GM19455 (cell line): ENCODE measurements around the gene CCDC27.

Source experiments
- ATAC-seq: cut with Tn5 transposase; IDR thresholded peaks from one replicate; pipeline ENCODE4 v1.9.1; 2021; ENCODE audit not compliant: unreplicated experiment

The CCDC27 gene

GRCh38 chr1:3752400-3752945, at the start of gene CCDC27:
Gene CCDC27, plus strand, starts transcription at chr1:3752450. Its CDS starts 32 bp downstream, at chr1:3752482.
- ATAC-seq: no peak

DNA sequence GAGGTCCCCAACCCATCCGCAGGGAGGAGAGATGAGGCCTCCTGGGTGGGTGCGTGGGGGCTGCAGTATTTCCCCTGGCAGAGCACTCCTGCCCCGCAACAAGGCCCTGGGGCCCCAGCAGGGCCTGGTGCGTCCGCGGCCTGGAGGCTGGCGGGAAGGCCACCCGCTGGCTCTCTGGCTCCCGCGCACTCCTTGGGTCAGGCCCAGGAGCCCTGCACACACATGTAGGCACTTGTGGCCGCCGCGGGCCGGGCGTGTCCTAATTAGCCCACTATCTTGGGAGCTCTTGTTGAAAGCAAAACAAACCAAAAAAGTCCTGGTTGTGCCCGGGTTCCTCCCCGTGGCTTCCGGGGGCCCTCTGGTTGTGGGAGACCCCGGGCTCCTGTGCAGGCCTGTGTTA, 49.7 kb upstream of the CCDC27 start:
- no peak for ATAC-seq

DNA sequence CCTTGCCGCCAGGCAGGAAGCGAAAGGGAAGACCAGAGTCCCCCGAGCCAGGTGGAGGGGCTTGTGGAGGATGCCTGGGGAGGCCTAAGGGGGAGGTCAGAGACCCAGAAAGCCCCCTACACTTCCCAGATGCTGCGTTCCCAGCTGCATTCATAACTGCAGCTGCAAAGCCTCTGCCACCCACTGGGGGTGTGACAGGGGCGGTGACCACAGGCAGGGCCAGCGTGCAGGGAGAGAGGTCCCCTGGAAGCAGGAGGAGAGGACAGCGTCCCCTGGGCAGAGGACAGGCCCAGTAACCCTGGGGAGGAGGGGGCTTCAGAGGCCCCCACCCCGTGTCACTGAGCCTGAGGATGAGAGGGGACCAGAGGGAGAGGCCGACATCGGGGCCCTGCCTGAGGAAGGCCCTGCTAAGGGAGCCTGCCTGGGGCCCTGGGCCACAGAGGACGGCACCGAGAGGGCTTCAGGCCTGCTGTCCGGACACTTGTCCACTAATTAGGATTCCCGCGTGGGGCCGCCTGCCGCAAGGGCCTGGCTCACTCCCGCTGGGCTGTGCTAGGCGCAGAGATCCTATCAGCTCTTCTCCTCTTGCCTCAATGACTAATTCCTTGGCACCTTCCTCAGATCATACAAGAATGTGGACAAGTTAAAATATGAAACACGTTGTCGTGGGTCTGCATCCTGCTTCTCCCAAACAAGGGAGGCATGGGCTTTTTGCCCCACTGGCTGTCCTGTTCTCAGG, 49.1 kb upstream of the CCDC27 start:
- ATAC-seq: no peak

GRCh38 chr1:3703786-3704371, 48.4 kb upstream of the CCDC27 start:
- no peak for ATAC-seq

DNA sequence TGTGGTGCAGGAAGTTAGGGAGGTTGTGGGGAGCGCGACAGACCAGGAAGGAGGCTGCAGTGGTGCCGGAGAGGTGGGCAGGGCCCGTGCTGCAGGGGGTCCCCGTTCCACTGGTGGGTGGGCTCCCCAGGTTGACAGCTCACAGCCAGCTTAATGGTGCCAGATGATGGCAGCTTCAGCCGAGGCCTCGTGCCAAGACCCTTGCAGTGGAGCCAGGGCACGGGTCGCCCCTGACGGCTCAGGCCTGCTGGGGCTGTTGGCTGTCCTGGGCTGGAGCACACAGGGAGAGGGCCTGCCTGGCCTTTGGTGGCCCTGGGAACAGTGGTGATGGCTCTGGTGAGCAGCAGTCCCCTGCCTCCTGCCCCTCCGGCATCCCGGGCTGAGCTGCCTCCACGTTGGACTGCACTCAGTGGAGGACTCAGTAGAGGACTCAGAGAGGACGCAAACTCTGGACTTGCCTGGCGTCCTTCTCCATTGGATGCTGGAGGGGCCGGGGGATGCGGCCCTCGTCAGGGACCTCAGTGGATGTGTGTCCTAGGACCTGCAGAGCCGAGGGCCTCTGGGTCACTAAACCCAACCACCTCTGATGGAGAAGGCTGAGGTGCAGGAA, 46.8 kb upstream of the CCDC27 start:
- no peak for ATAC-seq

DNA sequence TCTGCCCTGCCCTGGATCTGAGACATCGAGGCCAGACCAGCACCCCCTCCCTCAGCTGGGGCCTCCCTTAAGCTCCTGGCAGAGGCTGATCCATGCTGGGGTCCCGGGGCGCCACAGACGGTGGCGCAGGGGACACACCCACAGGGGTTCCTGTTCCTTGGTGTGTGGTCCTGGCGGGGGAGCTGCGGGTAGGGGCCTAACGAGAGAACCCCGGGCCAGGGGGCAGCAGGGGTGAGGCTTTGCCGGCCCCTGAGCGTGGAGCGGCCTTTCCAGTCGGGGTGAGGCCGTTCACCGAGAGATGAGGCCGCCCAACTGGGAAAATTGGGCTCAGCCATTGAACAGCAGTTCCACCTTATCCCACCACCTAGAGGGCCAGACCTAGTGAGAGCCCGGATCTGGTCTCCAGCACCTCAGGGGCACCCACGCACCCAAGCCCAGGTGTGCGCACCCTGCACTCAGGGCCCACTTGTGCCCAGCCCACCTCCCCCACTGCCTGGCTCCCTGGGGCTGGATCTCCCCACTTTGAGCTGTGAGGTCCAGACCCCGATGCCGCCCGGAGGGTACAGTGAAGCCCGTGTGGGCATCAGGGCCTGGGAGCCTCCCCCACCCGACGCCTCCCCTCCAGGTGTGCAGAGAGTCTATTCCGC, 45.5 kb upstream of the CCDC27 start:
- ATAC-seq: no peak

- no peak for ATAC-seq
Observed at GRCh38 chr1:3707298-3707938, 44.8 kb upstream of the CCDC27 start.

GRCh38 chr1:3707939-3708328, 44.3 kb upstream of the CCDC27 start:
- no peak for ATAC-seq

DNA sequence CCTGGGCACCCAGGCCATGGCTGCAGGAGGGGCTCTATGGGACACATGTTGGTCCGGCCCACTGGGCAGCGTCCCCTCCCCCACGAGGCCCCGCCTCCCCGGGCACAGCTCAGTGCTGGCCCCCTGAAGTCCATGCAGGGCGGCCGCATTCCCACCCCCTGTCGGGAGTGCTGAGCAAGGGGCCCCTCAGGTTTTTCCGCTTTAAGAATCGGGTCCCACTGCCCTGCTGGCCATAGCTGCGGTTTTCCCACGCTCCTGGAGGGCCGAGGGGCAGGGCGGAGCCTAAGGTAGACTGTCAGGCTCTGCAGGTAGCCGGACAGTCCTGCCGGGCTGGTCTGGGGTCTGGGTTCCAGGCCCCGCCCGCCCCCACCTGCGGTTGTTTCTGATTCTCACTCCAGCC, 43.5 kb upstream of the CCDC27 start:
- ATAC-seq: no peak

DNA sequence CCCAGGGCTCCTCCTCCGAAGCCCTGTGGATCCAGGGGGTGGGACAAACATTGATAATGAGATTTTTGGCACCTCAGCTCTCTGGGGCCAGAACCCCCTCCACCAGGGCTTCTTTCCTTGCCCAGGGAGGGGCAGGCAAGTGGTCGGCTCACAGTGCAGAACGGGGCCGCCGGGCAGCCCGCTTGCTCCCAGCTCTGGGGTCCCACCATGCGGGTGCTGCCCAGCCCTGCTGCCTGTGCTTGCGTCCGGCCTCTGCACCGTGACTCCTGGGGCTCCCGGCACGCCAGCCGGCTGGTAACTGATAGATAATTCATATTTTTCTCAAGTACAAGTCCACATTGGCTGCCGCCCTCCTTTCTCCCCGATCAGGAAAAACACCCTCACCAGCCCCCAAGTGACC, 42.0 kb upstream of the CCDC27 start:
- no peak for ATAC-seq

DNA sequence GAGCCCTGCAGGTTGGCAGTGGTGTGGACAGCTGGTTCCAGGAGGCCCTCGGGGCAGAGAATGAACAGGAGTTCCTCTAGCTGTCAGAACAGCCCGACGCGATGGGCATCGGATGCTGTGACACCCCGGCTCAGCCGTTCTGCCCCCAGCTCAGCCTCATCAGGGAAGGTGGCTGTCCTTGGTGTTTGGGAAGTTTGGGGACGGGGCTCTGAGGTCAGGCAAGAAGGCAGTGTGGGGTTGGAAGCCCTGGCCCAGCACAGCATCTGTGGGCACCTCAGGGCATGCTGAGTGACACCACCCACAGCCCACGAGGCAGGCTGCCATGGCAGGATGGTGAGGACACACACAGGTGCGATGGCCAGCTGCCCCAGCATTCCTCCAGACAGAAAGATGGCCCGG, 40.9 kb upstream of the CCDC27 start:
- ATAC-seq: no peak

DNA sequence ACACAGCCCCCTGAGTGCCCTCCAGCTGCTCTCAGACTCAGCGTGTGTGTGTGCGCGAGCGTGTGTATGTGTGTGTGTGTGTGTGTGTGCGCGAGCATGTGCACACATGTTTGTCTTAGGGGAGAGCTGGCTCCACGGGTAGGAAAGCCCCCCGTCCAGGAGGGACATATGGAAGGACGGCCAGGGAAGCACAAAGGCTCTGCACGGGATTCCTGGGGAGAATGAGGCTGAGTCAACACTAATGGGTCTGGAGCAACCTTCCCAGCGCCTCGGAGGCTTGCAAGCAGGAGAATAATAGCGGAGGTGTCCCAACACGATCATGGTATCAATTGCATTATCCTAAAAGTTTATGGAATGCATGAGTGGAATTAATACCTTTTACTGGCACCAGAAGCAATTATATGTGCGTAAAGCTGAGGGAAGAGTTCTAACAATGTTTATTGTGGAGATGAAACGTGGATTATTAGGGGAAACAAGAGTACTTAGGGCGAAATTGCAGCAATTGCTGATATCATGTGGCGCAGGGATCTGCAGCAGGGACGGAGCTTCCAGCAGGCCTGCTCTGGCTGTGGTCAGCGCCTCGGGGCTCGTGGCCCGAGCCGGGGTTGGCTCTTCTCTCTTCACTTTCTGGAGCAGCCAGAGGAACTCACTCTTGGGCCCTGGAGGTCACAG, 40.3 kb upstream of the CCDC27 start:
- no peak for ATAC-seq

DNA sequence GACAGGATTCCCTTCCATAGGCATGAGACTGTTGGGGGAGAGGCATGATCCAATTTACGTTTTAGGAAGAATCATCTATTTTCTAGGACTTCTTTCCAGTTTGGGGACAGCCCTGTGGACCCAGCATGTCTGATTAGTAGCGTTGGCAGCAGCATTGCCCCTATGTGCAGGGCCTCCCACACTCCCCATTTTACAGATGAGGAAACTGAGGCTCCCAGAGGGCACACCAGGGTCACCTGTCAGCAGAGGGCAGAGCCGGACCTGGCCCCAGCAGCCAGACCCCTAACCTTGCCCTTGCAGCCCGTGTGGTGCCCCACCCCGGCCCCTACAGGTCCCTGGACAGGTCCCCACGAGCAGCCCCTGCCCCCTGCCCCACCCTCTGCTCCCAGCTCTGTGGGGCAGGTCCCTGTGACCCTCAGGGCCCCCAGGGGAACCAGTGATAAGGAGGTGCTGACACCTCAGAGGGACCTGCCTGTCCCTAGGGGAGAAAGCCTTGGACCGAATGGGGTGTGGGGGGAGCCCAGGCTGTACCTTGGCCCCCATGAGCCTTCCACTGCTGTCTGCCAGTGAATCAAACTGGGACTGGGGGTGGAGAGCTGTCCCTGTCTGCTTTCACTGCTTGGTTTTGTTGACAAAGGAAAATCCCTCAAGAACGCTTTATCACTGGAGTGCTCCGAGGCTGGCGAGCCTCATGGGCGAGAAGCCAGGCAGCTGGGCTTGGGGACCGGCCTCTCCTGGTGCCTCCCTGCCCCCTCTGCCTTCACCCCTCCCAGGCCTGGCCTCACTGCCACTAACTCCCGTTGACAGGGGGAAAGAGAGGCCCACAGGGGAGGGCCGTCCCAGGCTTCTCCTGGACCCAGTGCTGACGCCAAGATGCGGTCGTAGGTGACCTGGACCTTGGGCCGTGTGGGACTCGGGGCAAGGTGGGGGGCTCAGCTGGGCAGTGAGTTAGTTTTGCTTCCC, 39.4 kb upstream of the CCDC27 start:
- no peak for ATAC-seq

DNA sequence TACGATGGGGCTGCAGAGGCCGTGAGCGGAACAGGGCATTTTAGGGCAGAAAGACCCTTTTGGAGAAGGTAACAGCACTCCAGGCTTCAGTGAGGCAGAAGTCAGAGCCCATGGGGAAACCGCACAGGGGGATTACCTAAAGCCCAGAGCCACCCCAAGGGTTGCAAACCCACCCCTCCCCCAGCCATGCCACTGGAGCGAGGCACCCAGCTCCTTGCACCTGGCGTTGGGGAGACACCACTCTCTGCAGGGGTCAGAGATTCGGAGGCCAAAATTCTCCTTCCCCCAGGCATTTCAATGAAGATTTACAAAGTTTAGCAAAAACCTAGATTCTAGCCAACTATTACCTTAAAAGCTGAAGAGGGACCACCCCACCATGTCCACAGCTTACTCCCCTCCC, 38.4 kb upstream of the CCDC27 start:
- no peak for ATAC-seq

GRCh38 chr1:3714284-3714741, 37.9 kb upstream of the CCDC27 start:
- ATAC-seq: no peak

GRCh38 chr1:3714814-3715213, 37.4 kb upstream of the CCDC27 start:
- ATAC-seq: no peak

DNA sequence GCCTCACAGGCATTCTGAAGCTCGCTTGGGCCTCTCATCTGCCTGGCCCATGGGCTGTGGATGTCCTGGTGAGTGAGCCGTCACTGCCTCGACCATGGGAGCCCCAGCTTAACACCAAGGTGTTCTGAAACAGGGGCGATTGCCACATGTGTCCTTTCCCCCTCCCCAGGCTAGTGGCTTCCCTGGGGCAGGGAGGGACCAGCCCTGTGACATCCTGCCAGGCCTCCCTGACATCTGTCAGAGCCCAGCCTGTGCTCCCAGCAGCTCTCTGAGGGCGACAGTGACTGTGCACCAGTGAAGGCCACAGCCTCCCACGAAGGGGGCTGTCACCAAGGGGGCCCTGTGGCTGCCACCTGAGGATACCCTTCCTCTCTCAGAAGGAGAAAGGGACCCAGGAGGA, 35.9 kb upstream of the CCDC27 start:
- no peak for ATAC-seq

DNA sequence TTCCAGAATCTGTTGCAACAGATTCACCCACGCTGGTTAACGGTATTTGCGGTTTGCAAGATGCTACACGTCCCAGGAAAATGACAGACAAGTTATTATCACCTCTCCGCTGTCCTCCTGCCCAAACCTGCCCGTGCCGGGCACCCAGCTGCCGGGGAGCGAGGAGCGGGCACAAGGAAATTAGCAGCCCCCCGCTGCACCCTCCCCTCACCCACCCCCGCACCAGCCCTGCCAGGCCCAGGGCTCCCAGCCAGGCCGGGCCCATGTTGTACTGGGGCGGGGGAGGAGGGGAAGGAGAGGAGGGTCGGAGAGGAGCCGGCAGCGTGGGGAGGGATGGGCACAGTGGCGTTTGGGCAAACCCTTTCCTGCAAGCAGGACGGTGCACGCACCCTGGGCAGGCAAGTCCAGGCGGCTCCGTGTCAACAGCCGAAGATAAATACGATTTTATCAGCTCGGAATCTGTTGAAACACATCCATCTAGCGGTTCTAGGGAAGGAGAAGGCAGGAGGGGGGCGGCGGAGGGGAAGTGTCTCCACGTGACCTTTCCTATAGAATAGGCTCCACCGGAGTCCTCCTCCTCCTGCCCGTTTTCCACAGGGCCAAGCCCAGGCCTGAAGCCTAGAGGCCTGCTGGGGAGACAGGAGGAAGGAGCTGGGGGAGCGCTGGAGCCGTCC, 35.1 kb upstream of the CCDC27 start:
- no peak for ATAC-seq
